HEK293 (cell line): ENCODE measurements around the gene CENPC.
A peak's percentile ranks its signal among the peaks of the same experiment; 100 is the strongest.
"Not testable (repeated sequence)": the region's sequence is repeated elsewhere in the genome, so short reads cannot be mapped to it uniquely, and the experiment has no call there.

Experiments used
- CTCF ChIA-PET: fragments of 350-600 bp; formaldehyde crosslinking; extraction: SDS; loops from one replicate; lab custom pipeline; 2021; ENCODE audit warnings: antibody characterized with exemption; lab: Yijun Ruan, JAX
- POLR2A ChIA-PET: fragments of 300-600 bp; formaldehyde crosslinking; extraction: SDS; loops from one replicate; lab custom pipeline; 2020; ENCODE audit warnings: antibody characterized with exemption, inconsistent platforms; lab: Yijun Ruan, JAX
- H3K27ac ChIP-seq: fragments of 200-500 bp; sonication (Bioruptor generic); 2 replicates; pipeline ENCODE4 v1.5.1; 2014; ENCODE audit warnings: low read depth, low read length, control low read depth, inconsistent platforms; ENCODE audit errors: extremely low read depth
- H3K36me3 ChIP-seq, 2 experiments: fragments of 200-500 bp in 1 of 2; sonication (Bioruptor generic) in 1 of 2; 1 replicate in 1 of 2; 2 replicates in 1 of 2; pipeline ENCODE4 v1.5.1; 2014 to 2017; ENCODE audit warnings: inconsistent platforms in 2 of 2, low read length in 2 of 2; ENCODE audit not compliant: control insufficient read depth in 2 of 2, insufficient read depth in 1 of 2
- H3K4me1 ChIP-seq: fragments of 200-500 bp; sonication (Bioruptor generic); 2 replicates; pipeline ENCODE4 v1.5.1; 2014; ENCODE audit warnings: mild to moderate bottlenecking, low read length, inconsistent platforms; ENCODE audit not compliant: control insufficient read depth, insufficient read depth
- H3K4me3 ChIP-seq: 2 replicates; pipeline ENCODE4 v1.5.1; 2011; ENCODE audit warnings: low read depth, mild to moderate bottlenecking, control low read depth, low read length, moderate library complexity
- H3K9me3 ChIP-seq: fragments of 200-500 bp; sonication (Bioruptor generic); 2 replicates; pipeline ENCODE4 v1.5.1; 2014; ENCODE audit warnings: low read depth, low read length, inconsistent platforms; ENCODE audit not compliant: control insufficient read depth, insufficient read depth
- OVOL3 ChIP-seq: fragments of 450-650 bp; formaldehyde crosslinking; IDR thresholded peaks from 2 replicates; pipeline ENCODE4 v1.5.1; 2016; ENCODE audit warnings: missing biosample characterization, missing genetic modification characterization
- REPIN1 ChIP-seq: fragments of 450-650 bp; formaldehyde crosslinking; IDR thresholded peaks from 2 replicates; pipeline ENCODE4 v1.5.1; 2017; ENCODE audit warnings: missing biosample characterization, missing genetic modification characterization, low read depth
- SETDB1 ChIP-seq: IDR thresholded peaks from one replicate; pipeline ENCODE4 v1.6.1; 2017; ENCODE audit warnings: mild to moderate bottlenecking, low read length, moderate library complexity, mixed read lengths; ENCODE audit not compliant: insufficient read length
- ZBTB1 ChIP-seq: fragments of 450-650 bp; formaldehyde crosslinking; IDR thresholded peaks from 2 replicates; pipeline ENCODE4 v1.5.1; 2016; ENCODE audit warnings: missing biosample characterization, missing genetic modification characterization
- ZFP37 ChIP-seq: fragments of 450-650 bp; formaldehyde crosslinking; IDR thresholded peaks from 2 replicates; pipeline ENCODE4 v1.5.1; 2016; ENCODE audit warnings: missing biosample characterization, missing genetic modification characterization
- ZNF133 ChIP-seq: fragments of 450-650 bp; formaldehyde crosslinking; IDR thresholded peaks from 2 replicates; pipeline ENCODE4 v1.5.1; 2016; ENCODE audit warnings: missing biosample characterization, missing genetic modification characterization
- ZNF324 ChIP-seq: fragments of 450-650 bp; formaldehyde crosslinking; IDR thresholded peaks from 2 replicates; pipeline ENCODE4 v1.5.1; 2016; ENCODE audit warnings: missing biosample characterization, missing genetic modification characterization
- ZNF354C ChIP-seq: fragments of 450-650 bp; formaldehyde crosslinking; IDR thresholded peaks from 2 replicates; pipeline ENCODE4 v1.5.1; 2016; ENCODE audit warnings: missing biosample characterization, missing genetic modification characterization, low read depth, borderline replicate concordance
- ZNF37A ChIP-seq: fragments of 450-650 bp; IDR thresholded peaks from 2 replicates; pipeline ENCODE4 v1.5.1; 2018; ENCODE audit warnings: missing biosample characterization, missing genetic modification characterization
- ZNF488 ChIP-seq: fragments of 450-650 bp; formaldehyde crosslinking; IDR thresholded peaks from 2 replicates; pipeline ENCODE4 v1.5.1; 2016; ENCODE audit warnings: missing biosample characterization, missing genetic modification characterization
- ZNF530 ChIP-seq: fragments of 450-650 bp; formaldehyde crosslinking; IDR thresholded peaks from 2 replicates; pipeline ENCODE4 v1.5.1; 2016; ENCODE audit warnings: low read depth, missing biosample characterization, missing genetic modification characterization
- ZNF560 ChIP-seq: fragments of 450-650 bp; formaldehyde crosslinking; IDR thresholded peaks from 2 replicates; pipeline ENCODE4 v1.5.1; 2017; ENCODE audit warnings: missing biosample characterization, missing genetic modification characterization, borderline replicate concordance
- ZNF585B ChIP-seq: fragments of 450-650 bp; formaldehyde crosslinking; IDR thresholded peaks from 2 replicates; pipeline ENCODE4 v1.5.1; 2016; ENCODE audit warnings: missing biosample characterization, missing genetic modification characterization
- ZNF600 ChIP-seq: fragments of 450-650 bp; formaldehyde crosslinking; IDR thresholded peaks from 2 replicates; pipeline ENCODE4 v1.5.1; 2016; ENCODE audit warnings: missing biosample characterization, missing genetic modification characterization
- TF ChIP-seq, protein P1 (sequence below): fragments of 450-650 bp; formaldehyde crosslinking; IDR thresholded peaks from 2 replicates; pipeline ENCODE4 v1.5.1; 2016; ENCODE audit warnings: missing biosample characterization, missing genetic modification characterization
- TF ChIP-seq, protein P2 (sequence below): sonication (generic); formaldehyde crosslinking; IDR thresholded peaks from 2 replicates; pipeline ENCODE4 v1.8.1; 2022; ENCODE audit warnings: mild to moderate bottlenecking, moderate library complexity, missing genetic modification reagents
- TF ChIP-seq, protein P3 (sequence below): fragments of 450-650 bp; formaldehyde crosslinking; IDR thresholded peaks from 2 replicates; pipeline ENCODE4 v1.5.1; 2016; ENCODE audit warnings: missing biosample characterization, missing genetic modification characterization

CENPC gene

DNA sequence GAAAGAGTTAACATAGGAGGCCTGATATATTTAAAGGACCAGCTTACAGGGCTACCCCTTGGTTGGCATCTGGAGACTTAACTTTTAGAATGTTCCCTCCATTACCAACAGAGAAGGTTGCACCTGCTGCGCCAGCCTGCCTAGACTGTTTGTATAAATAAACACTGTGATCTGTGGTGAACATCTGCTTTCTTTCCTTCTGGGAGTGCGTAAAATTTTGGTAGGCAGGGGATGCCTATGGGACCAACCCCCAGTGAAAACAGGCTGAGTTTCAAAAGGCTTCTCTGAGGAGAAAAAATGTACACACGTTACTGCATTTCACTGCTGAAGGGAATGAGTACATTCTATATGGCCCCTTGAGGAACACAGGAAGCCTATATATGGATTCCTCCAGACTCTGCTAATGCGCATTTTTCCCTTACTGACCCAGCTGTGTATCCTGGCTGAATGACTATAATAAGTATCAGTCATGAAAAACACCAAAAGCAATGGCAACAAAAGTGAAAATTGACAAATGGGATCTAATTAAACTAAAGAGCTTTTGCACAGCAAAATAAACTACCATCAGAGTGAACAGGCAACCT, 13.8 kb downstream of the CENPC start (continued):
- TF ChIP-seq, protein P1, sequence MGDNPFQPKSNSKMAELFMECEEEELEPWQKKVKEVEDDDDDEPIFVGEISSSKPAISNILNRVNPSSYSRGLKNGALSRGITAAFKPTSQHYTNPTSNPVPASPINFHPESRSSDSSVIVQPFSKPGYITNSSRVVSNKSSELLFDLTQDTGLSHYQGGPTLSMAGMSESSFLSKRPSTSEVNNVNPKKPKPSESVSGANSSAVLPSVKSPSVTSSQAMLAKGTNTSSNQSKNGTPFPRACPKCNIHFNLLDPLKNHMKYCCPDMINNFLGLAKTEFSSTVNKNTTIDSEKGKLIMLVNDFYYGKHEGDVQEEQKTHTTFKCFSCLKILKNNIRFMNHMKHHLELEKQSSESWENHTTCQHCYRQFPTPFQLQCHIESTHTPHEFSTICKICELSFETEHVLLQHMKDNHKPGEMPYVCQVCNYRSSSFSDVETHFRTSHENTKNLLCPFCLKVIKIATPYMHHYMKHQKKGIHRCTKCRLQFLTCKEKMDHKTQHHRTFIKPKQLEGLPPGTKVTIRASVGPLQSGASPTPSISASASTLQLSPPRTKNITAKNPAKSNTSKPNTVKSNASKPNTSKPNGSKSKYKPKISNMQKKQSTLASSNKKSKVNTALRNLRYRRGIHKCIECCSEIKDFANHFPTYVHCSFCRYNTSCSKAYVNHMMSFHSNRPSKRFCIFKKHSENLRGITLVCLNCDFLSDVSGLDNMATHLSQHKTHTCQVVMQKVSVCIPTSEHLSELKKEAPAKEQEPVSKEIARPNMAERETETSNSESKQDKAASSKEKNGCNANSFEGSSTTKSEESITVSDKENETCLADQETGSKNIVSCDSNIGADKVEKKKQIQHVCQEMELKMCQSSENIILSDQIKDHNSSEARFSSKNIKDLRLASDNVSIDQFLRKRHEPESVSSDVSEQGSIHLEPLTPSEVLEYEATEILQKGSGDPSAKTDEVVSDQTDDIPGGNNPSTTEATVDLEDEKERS, result no peak

GRCh38 chr4:67524140-67524539, 21.2 kb downstream of the CENPC start:
- peaks cover 0 to 22% of the 10 kb centered on the region in 2 experiments; a peak in 2 of 3 replicates for H3K36me3 ChIP-seq
- H3K4me3 ChIP-seq, POLR2A ChIA-PET, H3K4me1 ChIP-seq, H3K9me3 ChIP-seq, H3K27ac ChIP-seq, CTCF ChIA-PET: not testable (repeated sequence)

DNA sequence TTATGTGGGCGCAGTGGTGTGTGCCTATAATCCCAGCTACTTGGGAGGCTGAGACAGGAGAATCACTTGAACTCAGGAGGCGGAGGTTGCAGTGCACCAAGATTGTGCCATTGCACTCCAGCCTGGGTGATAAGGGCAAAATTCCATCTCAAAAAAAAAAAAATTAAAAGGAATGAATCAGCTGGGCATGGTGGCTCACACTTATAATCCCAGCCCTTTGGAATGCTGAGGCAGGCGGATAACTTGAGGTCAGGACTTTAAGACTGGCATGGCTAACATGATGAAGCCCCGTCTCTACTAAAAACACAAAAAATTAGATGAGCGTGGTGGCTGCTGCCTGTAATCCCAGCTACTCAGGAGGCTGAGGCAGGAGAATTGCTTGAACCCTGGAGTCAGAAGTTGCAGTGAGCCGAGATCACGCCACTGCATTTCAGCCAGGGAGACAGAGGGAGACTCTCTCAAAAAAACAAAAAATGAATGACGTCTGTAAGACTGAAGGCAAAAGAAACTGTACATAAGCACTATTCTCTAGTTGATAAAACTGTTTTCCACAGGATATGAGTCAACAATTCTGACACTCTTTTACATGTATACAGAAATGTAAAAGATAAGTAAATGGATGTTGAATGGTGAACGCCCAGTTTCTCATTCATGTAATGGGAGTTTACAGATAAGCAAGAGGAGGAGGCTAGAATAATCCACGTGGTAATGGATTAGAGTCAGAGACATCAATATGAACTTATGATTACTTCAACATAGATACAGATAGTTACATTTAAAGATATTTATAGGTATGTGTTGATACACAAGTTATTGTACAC, 22.2 kb downstream of the CENPC start:
- Histone ChIP-seq H3K36me3 (peaks cover 0 to 22% of the 10 kb centered on the region in 2 experiments; a peak in 2 of 3 replicates), H3K9me3 (no peaks in the 10 kb centered on the region), H3K4me1 (no peaks in the 10 kb centered on the region), H3K27ac (no peak overlapping the region)
- POLR2A ChIA-PET, result no interaction called here
- TF ChIP-seq, protein P2, sequence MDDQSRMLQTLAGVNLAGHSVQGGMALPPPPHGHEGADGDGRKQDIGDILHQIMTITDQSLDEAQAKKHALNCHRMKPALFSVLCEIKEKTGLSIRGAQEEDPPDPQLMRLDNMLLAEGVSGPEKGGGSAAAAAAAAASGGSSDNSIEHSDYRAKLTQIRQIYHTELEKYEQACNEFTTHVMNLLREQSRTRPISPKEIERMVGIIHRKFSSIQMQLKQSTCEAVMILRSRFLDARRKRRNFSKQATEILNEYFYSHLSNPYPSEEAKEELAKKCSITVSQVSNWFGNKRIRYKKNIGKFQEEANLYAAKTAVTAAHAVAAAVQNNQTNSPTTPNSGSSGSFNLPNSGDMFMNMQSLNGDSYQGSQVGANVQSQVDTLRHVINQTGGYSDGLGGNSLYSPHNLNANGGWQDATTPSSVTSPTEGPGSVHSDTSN (CRISPR knock-in tag), result no peak
- peak; percentile 38 for TF ChIP-seq SETDB1
- TF ChIP-seq ZNF37A (tag by site-specific recombination), result no peak
- TF ChIP-seq, all 188 proteins: peak for 1
- H3K4me3 ChIP-seq, result no peak overlapping the region
- CTCF ChIA-PET, result no interaction called here

GRCh38 chr4:67522230-67522629, 23.1 kb downstream of the CENPC start:
- CTCF ChIA-PET, result no interaction called here
- Histone ChIP-seq H3K27ac (no peak overlapping the region), H3K4me1 (no peaks in the 10 kb centered on the region), H3K9me3 (no peaks in the 10 kb centered on the region), H3K4me3 (no peak overlapping the region), H3K36me3 (peaks cover 0 to 27% of the 10 kb centered on the region in 2 experiments; a peak in 2 of 3 replicates)
- POLR2A ChIA-PET, result no interaction called here
- TF ChIP-seq ZFP37 (tag by site-specific recombination) (no peak), ZNF133 (tag by site-specific recombination) (no peak), ZBTB1 (tag by site-specific recombination) (no peak), OVOL3 (tag by site-specific recombination) (no peak), ZNF324 (tag by site-specific recombination) (no peak), ZNF560 (tag by site-specific recombination) (no peak), REPIN1 (no peak), ZNF488 (tag by site-specific recombination) (no peak), ZNF585B (tag by site-specific recombination) (no peak), ZNF354C (tag by site-specific recombination) (no peak), ZNF530 (no peak), ZNF600 (no peak)
- TF ChIP-seq, protein P3, sequence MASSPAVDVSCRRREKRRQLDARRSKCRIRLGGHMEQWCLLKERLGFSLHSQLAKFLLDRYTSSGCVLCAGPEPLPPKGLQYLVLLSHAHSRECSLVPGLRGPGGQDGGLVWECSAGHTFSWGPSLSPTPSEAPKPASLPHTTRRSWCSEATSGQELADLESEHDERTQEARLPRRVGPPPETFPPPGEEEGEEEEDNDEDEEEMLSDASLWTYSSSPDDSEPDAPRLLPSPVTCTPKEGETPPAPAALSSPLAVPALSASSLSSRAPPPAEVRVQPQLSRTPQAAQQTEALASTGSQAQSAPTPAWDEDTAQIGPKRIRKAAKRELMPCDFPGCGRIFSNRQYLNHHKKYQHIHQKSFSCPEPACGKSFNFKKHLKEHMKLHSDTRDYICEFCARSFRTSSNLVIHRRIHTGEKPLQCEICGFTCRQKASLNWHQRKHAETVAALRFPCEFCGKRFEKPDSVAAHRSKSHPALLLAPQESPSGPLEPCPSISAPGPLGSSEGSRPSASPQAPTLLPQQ, result no peak
